GM19193 (cell line): ENCODE data around the gene MMD.

Experiments
- POLR2A ChIP-seq: IDR thresholded peaks from 4 replicates; pipeline ENCODE4 v1.6.1; 2011; ENCODE audit not compliant: insufficient read depth, insufficient read length; ENCODE audit errors: extremely low read depth

The MMD gene

DNA sequence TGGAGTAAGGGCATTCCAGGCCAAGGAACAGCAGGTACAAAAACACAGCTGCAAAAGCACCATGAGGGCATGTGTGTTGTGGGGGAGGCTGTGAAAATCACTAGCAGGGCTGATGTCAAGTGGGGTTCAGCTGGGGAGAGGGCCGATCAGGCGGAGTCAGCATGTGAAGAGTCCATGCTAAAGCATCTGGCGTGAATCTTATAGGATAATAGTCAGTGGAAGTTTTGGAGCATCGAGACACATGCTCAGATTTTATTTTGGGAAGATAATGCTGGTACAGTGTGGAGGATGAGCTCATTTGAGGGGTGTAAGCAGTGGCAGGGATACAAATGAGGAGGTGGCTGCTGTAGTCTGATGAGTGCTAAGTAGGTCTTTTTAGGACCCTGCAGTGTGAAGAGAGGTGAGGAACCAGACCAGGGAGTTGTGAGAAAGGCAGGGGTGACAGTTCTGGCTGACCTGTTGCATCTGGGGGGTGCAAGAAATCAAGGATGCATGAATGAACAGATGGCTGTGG lies 30.3 kb downstream of the MMD start:
- peak; percentile 30 for TF ChIP-seq POLR2A

DNA sequence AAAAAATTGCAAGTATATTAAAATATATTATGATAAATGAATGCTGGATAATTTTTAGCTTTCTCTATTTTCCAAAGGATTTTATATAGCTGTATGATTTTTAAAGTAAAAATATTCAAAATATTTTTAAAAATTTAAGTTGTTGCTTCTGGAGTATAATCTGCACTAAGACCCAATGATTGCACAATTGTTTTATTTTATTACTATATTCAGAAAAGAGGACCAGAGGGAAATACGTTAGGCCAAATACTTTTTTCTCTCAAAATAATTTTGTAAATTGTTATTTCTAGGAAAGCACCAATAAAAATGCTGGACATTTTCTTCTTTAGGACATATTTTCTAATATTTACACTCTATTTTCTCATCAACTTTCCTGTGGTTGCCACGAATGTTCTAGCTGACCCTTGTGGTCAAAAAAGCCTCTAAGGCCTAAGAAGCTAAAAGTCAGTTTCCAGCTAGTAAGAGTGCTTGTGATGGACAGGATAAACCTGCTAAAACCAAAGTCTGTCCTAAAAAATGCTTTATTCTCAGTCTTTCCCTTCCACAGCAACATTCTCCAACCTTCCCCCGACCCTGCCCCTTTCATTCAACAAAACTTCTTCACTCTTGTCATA lies 31.2 kb downstream of the MMD start:
- no peak for TF ChIP-seq POLR2A

DNA sequence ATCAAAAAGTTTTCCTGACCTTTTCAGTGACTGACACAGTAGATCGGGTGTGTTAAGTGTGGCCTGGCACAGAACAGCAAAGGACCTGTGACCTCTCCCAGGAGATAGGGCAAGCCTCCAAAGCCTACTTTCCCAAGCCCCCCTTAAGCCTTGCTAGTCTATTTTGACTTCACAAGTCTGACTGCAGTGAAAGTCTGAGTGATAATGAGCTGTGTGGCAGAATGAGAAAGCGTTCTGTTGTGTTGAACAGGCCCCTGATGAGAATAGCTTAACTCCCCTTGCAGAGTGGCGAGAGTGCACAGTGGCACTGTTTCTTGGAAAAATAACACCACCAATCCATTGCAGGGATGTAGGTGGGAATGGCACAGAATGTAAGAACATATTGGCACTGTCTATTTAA lies 32.8 kb downstream of the MMD start:
- TF ChIP-seq POLR2A: no peak

DNA sequence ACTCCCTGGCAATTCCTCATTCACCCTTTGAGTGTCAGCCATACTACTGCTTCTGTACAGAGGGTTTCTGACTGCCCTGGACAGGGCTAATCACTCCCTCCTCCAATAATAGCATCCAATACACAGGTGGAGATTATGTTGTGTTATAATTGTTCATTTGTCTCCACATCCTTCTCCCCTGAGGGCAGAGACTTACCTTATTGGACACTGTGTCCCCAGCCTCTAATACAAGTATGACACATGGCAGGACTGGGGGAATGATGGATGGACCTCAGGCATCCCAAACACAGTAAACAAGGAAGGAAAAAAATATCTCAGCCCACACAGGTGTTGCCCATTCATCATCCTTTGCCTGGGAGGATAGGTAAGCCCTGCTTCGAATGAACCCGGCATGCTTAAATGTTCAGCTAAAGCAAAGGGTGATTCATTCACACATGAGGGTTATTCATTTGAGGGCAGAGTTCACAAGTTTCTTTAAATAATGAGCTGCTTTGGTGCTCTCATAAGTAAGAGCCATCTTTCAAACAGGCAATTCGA lies 34.8 kb downstream of the MMD start:
- no peak for TF ChIP-seq POLR2A

DNA sequence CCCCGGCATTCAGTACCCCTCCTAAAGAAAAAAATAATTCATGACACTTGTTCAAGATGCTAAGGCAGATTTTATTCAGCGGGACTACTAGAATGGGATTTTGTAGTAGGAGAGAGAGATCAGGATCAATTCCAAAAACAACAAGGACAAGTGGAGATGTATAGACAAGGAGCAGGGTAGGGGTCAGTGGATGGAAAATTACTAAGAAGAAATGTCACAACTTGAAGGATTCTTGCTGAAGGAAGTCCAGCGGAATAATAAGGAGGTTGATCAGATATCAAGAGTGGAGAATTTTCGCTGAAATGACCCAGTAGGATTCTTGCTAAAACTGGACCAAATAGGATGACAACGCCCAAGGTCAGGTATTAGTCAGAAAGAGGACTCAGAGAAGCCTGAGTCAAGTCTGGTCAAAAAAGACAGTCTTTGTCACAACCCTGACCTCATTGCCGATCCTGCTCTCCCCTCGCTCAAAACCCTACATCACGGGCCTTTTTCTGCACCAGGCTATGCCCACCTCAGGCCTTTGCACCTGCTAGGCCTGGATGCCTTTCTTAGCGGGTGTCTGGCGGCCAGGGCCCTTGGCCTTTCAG lies 36.9 kb downstream of the MMD start:
- TF ChIP-seq POLR2A: no peak

DNA sequence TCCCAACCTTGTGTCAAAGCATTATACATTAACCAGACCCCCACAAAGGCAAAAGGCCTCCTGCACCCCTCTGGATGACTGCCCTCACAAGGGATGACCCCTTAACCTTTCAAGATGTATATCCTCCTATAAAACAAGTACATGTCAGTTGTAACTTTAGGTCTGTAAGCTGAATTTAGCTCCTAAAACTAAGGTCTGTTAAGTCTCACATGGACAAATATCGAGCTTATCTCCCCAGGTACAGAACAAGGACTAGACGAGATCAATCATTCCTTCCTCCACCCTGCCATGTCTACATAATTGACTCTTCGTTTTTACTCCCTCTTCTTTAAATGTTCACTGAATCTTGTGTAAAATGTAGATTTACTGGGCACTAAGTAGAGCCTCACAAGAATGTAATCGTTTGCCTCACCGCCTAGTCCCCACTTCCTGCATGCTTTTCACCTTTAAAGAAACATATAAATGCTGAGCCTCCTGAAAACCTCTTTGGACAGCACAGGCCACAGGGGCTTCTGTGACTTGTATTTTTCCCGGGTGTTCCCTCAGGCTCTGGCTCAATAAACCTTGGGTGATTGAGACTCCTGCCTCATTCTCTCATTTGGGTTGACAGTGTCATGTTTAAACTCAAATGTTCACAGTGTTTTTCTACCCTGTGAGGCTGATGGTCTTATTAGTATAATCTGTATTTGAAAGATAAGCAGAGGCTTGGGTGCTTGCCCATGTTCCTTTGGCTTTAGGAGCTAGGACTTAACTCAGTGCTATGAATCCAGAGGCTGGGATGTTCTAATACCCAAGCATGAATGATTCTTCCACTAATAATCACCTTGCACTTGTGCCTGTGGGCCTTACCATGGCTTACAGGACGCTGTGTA lies 37.6 kb downstream of the MMD start:
- TF ChIP-seq POLR2A: no peak

DNA sequence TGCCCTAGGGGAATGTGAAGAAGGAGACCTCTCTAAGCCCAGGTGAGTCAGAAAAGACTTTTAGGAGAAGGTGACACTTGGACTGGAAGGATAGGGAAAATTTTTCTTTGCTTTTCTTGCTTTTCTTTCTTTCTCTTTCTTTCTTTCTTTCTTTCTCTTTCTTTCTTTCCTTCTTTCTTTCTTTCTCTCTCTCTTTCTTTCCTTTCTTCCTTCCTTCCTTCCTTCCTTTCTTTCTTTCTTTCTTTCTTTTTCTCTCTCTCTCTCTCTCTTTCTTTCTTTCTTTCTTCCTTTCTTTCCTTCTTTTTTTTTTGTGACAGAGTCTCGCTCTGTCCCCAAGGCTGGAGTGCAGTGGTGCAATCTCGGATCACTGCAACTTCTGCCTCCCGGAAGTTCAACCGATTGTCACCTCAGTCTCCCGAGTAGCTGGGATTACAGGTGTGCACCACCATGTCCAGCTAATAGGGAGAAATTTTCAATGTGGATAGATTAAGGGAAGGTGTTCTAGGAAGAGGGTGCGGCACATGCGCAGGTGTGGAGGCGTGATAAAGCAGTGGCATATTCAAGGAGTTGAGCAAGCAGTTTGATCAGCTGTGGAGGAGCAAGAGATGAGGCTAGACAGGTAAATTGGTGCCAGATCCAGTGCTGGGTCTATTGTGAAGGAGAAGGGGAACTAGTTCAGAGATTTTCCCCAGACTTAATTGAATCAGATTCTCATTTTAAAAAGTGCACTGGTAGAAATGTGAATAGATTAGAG lies 40.4 kb downstream of the MMD start:
- TF ChIP-seq POLR2A: no peak

DNA sequence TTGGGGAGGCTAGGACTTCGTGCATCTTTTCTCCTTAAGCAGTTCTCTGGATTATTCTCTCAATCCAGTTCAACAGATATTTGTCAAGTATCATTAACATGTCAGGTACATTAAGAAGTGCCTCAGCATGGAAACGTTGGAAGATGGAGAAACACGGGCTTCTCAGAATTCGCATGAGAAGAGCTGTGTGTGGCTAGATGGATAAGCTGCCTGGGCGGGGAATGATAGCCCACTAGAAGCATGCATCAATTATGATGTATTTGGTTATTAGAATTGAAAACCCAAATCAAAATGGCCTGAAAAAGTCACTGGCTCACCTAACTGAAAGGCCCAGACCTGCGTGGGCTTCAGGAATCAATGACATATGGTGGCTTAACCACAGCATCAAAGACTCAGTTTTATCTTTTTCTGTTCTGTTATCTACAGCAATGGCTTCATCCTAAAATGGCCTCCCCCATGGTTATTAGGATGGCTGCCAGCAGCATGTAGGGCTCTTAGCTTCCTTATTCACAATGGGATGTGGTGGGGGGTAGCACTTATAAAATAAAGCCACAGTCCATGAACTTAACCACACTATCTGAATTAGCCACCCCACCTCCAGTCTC lies 43.9 kb downstream of the MMD start:
- TF ChIP-seq POLR2A: no peak

DNA sequence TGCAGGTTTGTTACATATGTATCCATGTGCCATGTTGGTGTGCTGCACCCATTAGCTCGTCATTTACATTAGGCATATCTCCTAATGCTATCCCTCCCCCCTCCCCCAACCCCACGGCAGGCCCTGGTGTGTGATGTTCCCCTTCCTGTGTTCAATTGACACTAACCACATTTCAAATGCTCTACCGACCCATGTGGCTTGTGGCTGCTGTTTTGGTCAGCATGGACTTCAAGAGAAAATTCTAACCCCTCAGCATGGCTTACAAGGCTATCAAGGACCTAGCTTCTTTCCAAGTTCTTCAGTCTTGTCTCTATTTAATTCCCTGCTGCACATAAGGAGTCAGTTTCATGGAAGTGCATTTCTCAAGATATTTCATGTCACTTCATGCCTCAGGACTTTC lies 52.9 kb downstream of the MMD start:
- no peak for TF ChIP-seq POLR2A

DNA sequence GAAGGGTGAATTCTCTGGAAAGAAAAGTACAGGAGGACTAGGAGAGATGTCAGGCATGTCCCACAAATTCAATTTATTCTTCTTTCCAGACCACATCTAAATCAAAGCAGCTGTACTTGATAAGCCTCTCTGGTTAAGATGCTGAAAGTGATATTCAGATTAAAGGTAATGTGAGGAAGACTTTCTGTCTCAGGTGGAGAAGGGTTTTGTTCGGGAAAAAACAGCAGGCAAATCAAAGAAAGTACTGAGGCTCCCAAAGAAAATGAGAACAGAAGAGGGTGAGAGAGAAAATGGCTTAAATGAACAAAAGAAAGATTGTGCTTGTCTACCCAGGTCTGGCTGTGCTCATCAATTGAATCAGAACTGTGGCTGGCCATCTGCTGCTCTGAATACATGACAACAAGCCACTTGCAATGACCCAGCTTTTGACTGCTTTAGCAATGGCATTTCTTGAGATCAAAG lies 55.6 kb downstream of the MMD start:
- TF ChIP-seq POLR2A: no peak

DNA sequence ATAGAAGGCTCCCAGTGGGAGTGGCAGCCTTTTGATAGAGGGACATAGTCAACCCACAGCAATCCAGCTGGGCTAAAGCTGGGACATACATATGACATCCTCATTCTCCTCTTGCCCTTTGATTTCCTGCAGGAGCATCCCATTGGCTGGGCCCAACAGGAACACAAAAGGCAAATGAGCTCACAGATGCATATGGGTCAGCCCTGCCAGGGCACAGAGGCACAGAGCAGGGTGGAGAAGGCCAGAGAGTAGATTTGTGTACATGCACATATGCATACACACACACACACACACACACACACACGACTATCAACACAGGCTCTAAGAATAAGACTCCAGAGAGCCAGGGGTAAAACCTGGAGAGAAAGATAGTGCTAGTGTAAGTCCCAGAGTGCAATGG lies 58.6 kb downstream of the MMD start:
- TF ChIP-seq POLR2A: no peak

DNA sequence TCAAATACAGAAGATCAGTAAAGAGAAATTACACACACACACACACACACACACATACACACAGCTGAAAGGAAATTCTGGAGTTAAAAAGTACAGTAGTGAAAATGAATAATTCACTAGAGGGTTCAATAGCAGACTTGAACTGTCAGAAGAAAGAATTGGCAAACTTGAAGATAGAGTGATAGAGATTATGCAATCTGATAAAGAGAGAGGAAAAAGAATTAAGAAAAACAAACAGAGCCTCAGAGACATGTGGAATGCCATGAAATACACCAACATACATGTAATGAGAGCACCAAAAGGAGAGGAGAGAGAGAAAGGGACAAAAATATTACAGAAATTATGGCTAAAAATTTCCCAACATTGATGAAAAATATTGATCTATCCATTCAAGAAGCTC lies 60.7 kb downstream of the MMD start:
- TF ChIP-seq POLR2A: no peak

DNA sequence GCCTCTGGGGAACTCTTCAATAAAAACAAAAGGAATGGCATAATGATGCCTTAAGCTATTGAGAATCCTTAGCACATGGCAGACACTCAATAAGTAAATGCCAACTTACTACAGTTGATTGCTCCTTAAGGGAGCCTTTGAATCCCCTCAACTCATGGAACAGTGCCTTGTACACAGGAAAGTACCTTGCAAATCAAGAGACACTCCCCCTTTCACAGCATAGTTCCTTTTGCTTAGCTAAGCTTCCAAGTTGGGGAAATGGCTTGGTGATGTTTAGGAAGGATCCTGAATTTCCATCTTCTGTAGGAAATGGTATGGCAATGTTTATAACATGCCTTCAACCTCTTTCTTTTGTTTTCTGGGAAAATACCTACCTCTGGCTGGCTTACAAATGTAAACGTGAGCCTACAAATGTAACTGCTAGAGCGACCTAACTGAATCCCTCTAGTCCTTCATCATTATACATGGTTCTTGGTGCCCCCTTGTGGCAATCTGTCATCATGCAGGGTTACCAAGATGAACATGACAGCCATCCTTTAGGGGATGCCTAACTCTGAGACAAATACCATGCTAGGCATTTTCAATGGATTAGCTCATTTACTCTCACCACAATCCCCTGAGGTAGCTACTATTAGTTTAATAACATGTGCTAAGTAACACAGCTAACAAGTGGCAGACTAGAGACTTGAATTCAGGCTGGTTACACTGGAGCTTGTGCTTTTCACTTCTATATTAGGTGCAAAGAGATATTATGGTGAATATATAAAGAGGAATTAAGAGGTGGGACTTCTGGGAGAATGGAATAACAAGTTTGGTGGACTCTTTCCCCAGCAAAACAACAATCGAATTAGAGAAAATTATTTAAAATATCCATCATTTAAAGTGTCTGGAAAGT lies 65.0 kb downstream of the MMD start:
- TF ChIP-seq POLR2A: no peak
